ENCODE measurements around the gene MTHFS. TPM values are rescaled to one million over a fixed set of nuclear protein-coding genes. Genes with fewer than 3 reads are reported as not detected.

Gene MTHFS
- polyA plus RNA-seq, 1 donor from 2014 or later = 9.0 TPM

DNA sequence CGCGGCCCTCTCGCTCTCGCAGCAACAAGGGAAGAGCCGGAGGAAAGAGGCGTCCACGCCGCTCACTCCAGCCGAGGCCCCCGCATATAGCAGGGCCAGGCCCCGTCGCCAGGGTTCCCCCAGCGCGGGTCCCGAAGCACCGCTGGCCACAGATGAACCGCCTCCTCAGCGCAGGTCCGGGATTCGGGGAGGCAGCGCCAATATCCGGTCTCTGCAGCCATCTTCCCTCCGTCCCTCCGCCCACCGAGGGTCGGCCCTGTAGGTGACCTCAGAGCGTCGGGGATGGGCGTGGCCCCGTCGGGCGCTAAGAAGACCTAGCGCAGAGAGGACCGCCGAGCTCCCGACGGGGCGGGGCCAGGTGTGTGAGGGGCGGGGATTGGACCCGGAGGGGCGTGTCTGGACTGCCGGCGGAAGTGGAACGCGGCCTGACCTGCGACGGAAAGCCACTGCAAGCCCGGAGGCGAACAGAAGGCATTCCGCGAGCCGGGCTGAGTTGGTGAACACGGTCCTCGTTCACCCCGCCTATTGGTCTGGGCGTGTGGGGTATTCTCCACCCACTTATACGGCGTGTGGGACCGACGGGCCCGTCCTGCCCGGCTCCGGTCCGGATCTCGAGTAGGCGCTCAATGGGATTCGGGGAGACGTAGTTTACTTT, 26.8 kb upstream of the MTHFS start:
- Histone ChIP-seq H3K9ac (ENCODE audit: low read length) (peak overlapping the region; percentile 98), H3K4me3 (ENCODE audit: low read length) (peak overlapping the region; percentile 87), H3K36me3 (ENCODE audit: insufficient read depth, low read length) (no peaks in the 10 kb centered on the region), H3K9me3 (ENCODE audit: low read length) (no peaks in the 10 kb centered on the region), H2AFZ (ENCODE audit: low read depth, low read length) (peak overlapping the region; percentile 100), H3K79me2 (replicated peaks; ENCODE audit: insufficient read depth, low read length) (peaks cover 26% of the 10 kb centered on the region), H3K27ac (ENCODE audit: low read length) (peak overlapping the region; percentile 96), H3K4me2 (ENCODE audit: low read length) (peak overlapping the region; percentile 80), H3K9me2 (ENCODE audit: insufficient read depth, low read length) (no peaks in the 10 kb centered on the region), H4K20me1 (ENCODE audit: insufficient read depth) (no peaks in the 10 kb centered on the region), H3K27me3 (ENCODE audit: insufficient read depth, low read depth, low read length) (no peaks in the 10 kb centered on the region), H3F3A (ENCODE audit: insufficient read depth, low read length, poor library complexity, severe bottlenecking) (no peaks in the 10 kb centered on the region)
- peak; percentile 16 for TF ChIP-seq SMC3 (conservative IDR thresholded peaks at IDR 0.05; ENCODE audit: poor library complexity)
- TF ChIP-seq TAF1 (IDR thresholded peaks at IDR 0.05; ENCODE audit: low read depth) = peak; percentile 66
- TF ChIP-seq, protein P1, sequence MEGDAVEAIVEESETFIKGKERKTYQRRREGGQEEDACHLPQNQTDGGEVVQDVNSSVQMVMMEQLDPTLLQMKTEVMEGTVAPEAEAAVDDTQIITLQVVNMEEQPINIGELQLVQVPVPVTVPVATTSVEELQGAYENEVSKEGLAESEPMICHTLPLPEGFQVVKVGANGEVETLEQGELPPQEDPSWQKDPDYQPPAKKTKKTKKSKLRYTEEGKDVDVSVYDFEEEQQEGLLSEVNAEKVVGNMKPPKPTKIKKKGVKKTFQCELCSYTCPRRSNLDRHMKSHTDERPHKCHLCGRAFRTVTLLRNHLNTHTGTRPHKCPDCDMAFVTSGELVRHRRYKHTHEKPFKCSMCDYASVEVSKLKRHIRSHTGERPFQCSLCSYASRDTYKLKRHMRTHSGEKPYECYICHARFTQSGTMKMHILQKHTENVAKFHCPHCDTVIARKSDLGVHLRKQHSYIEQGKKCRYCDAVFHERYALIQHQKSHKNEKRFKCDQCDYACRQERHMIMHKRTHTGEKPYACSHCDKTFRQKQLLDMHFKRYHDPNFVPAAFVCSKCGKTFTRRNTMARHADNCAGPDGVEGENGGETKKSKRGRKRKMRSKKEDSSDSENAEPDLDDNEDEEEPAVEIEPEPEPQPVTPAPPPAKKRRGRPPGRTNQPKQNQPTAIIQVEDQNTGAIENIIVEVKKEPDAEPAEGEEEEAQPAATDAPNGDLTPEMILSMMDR (IDR thresholded peaks at IDR 0.05; ENCODE audit: poor library complexity, severe bottlenecking) = no peak
- no peak for TF ChIP-seq EZH2 (IDR thresholded peaks at IDR 0.05; ENCODE audit: borderline replicate concordance, insufficient read depth, low read length, poor library complexity, severe bottlenecking)
- peak; percentile 57 for TF ChIP-seq MXI1 (conservative IDR thresholded peaks at IDR 0.05; ENCODE audit: poor library complexity, severe bottlenecking)
- TF ChIP-seq RAD21 (conservative IDR thresholded peaks at IDR 0.05) = no peak
- TF ChIP-seq REST (IDR thresholded peaks at IDR 0.05; ENCODE audit: borderline replicate concordance) = no peak
- no peak for TF ChIP-seq EP300 (conservative IDR thresholded peaks at IDR 0.05; ENCODE audit: poor library complexity, severe bottlenecking)
- TF ChIP-seq POLR2AphosphoS5 (IDR thresholded peaks at IDR 0.05) = peak; percentile 91

- Histone ChIP-seq H3K27ac (ENCODE audit: low read length) (peak overlapping the region; percentile 96), H3K36me3 (ENCODE audit: insufficient read depth, low read length) (no peaks in the 10 kb centered on the region), H3K27me3 (ENCODE audit: insufficient read depth, low read depth, low read length) (no peaks in the 10 kb centered on the region), H3K9ac (ENCODE audit: low read length) (peak overlapping the region; percentile 98), H3F3A (ENCODE audit: insufficient read depth, low read length, poor library complexity, severe bottlenecking) (no peaks in the 10 kb centered on the region), H3K9me3 (ENCODE audit: low read length) (no peaks in the 10 kb centered on the region), H3K4me2 (ENCODE audit: low read length) (peak overlapping the region; percentile 32), H3K79me2 (replicated peaks; ENCODE audit: insufficient read depth, low read length) (peaks cover 26% of the 10 kb centered on the region), H3K9me2 (ENCODE audit: insufficient read depth, low read length) (no peaks in the 10 kb centered on the region), H4K20me1 (ENCODE audit: insufficient read depth) (no peaks in the 10 kb centered on the region), H2AFZ (ENCODE audit: low read depth, low read length) (peak overlapping the region; percentile 100), H3K4me3 (ENCODE audit: low read length) (peak overlapping the region; percentile 87)
- TF ChIP-seq EP300 (conservative IDR thresholded peaks at IDR 0.05; ENCODE audit: poor library complexity, severe bottlenecking) = peak; percentile 36
- no peak for TF ChIP-seq EZH2 (IDR thresholded peaks at IDR 0.05; ENCODE audit: borderline replicate concordance, insufficient read depth, low read length, poor library complexity, severe bottlenecking)
Observed at GRCh38 chr15:79923079-79923514, 26.3 kb upstream of the MTHFS start.
